Breast epithelium (tissue), 4 donors: ENCODE results near the gene RP9. TPM values are rescaled to one million over a fixed set of nuclear protein-coding genes. Genes with fewer than 3 reads are reported as not detected.
"Not testable (repeated sequence)": the region's sequence is repeated elsewhere in the genome, so short reads cannot be mapped to it uniquely, and the experiment has no call there.

Source experiments
- DNase-seq, 2 donors: peaks; one replicate each; pipeline ENCODE4 v3.0.0-alpha.2; 2019; ENCODE audit warnings: low spot score in 2 of 2
- H3K27ac ChIP-seq, 2 donors: fragments of 200-600 bp; sonication (generic) in 1 of 2; one replicate each; pipeline ENCODE4 v1.5.1; 2016 to 2019; ENCODE audit warnings: mild to moderate bottlenecking in 1 of 2
- H3K27me3 ChIP-seq, 2 donors: fragments of 200-600 bp; sonication (generic) in 1 of 2; one replicate each; pipeline versions ENCODE4 v1.5.1 to v1.6.0; 2017 to 2019; ENCODE audit warnings: control low read depth in 1 of 2, mild to moderate bottlenecking in 1 of 2
- H3K36me3 ChIP-seq: fragments of 200-600 bp; one replicate; pipeline ENCODE4 v1.5.1; 2019
- H3K4me1 ChIP-seq, 2 donors: fragments of 200-600 bp; sonication (generic); one replicate each; pipeline ENCODE4 v1.5.1; 2016 to 2019; ENCODE audit warnings: control low read depth in 1 of 2
- H3K4me3 ChIP-seq, 3 donors: fragments of 200-600 bp; sonication (generic); 1 replicate in 2 of 3; 2 replicates in 1 of 3; pipeline ENCODE4 v1.5.1; 2016 to 2019; ENCODE audit warnings: mild to moderate bottlenecking in 3 of 3, moderate library complexity in 2 of 3
- H3K9me3 ChIP-seq, 2 donors: fragments of 200-600 bp; sonication (generic) in 1 of 2; one replicate each; pipeline ENCODE4 v1.5.1; 2016 to 2019; ENCODE audit warnings: control low read depth in 1 of 2
- POLR2A ChIP-seq: fragments of 450-650 bp; IDR thresholded peaks from one replicate; pipeline ENCODE4 v1.6.1; 2016; ENCODE audit warnings: antibody characterized with exemption, mild to moderate bottlenecking, moderate library complexity
- POLR2AphosphoS5 ChIP-seq, 3 donors: sonication (generic); formaldehyde crosslinking; IDR thresholded peaks; one replicate each; pipeline ENCODE4 v1.6.1; 2017; ENCODE audit warnings: antibody characterized with exemption in 3 of 3
- intact Hi-C: fragments of 100-400 bp; cut with DNase I; formaldehyde crosslinking; loops from one replicate; pipeline ENCODE4 v1.15.1; 2023; ENCODE audit warnings: low total_unique reads
- total RNA-seq, 3 donors: library from RNA; depleted of rRNA; stranded (reverse); fragments of >200 nt; gene quantifications; one replicate each; pipeline ENCODE4 v1.1.0, GENCODE V29; 2016
- TF ChIP-seq, protein P1 (sequence below), 3 donors: fragments of 450-650 bp; IDR thresholded peaks; one replicate each; pipeline ENCODE4 v1.5.1; 2016 to 2017; ENCODE audit warnings: antibody characterized with exemption in 3 of 3, mild to moderate bottlenecking in 3 of 3, moderate library complexity in 3 of 3

Gene RP9
- total RNA-seq, 3 donors from 2014 or later: 8.5 to 17.0 (median 13.4) TPM

DNA sequence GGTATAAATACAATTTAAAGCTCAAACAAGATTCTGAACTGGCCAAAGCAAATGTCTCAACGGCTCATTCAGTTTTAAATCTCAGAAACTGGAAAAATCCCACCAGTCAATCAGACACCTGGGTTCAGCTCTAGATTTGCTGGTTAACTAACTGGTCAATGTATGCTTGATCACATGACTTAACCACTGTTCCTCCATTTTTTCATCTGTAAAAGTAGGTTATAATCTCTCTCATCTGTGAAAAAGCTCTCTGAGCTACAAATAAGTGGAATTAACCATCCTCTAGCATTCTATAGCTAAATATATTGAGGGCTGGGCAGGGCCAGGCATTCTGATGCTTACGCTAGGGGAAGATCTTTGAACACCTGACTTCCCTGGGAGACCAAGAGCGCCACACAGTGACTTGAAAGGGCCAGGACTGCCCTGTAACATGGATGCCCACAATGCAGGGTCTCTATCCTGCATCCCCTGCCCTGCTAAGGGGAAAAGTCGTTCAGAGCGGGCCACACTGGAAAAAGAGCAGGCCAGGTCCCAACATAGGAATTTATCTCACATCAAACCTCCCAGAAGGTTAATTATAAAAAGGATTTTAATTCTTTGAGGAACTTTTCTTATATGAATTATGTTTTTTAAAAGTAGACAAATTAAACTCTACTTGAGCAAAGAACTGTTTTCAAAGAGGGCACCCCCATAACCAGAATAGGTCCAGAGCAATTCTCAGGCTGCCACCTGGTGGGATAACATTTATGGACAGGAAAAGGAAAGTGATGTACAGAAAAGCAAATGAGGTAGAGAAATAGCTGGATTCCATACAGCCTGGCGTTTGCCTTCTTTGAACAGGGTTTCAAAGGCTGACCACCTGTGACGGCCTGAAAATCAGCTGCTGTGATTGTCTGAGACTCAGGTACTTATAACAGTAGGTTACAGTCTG, 1.8 kb downstream of the RP9 start:
- intact Hi-C loops: no loop called here
- no peak for DNase-seq
- Histone ChIP-seq H3K9me3 (no peaks in the 10 kb centered on the region), H3K4me1 (peaks cover 3 to 16% of the 10 kb centered on the region in 2 donors), H3K27ac (no peak overlapping the region), H3K27me3 (no peaks in the 10 kb centered on the region), H3K36me3 (no peaks in the 10 kb centered on the region), H3K4me3 (peak overlapping the region in 2 of 3 donors; percentile 90 to 97)
- TF ChIP-seq POLR2AphosphoS5 (IDR thresholded peaks at IDR 0.05) (no peak), POLR2A (no peak)
- TF ChIP-seq, protein P1, sequence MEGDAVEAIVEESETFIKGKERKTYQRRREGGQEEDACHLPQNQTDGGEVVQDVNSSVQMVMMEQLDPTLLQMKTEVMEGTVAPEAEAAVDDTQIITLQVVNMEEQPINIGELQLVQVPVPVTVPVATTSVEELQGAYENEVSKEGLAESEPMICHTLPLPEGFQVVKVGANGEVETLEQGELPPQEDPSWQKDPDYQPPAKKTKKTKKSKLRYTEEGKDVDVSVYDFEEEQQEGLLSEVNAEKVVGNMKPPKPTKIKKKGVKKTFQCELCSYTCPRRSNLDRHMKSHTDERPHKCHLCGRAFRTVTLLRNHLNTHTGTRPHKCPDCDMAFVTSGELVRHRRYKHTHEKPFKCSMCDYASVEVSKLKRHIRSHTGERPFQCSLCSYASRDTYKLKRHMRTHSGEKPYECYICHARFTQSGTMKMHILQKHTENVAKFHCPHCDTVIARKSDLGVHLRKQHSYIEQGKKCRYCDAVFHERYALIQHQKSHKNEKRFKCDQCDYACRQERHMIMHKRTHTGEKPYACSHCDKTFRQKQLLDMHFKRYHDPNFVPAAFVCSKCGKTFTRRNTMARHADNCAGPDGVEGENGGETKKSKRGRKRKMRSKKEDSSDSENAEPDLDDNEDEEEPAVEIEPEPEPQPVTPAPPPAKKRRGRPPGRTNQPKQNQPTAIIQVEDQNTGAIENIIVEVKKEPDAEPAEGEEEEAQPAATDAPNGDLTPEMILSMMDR (IDR thresholded peaks at IDR 0.05): peak in 1 of 3 donors; percentile 14

DNA sequence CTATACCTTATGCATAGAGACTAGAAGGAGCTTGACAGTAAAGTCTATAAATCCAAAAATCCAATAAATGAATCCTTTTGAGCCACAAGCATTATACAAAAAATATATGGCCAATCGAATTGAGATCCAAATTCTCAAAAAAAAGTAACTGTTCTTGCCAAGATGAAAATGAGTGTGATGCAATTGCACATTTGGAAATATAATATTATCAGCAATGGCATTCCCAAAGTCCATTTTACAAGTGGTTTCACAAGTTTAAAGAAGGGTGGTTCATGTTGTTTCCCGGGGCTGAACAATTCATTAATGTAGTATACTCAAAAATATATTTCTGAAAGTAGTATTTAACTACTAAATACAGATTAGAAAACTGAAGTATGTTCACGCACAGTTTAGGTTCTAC, 7.3 kb downstream of the RP9 start:
- Histone ChIP-seq H3K4me3 (no peak overlapping the region), H3K27ac (no peak overlapping the region), H3K4me1 (peaks cover 0 to 3% of the 10 kb centered on the region in 2 donors), H3K36me3 (no peaks in the 10 kb centered on the region), H3K27me3 (no peaks in the 10 kb centered on the region), H3K9me3 (no peaks in the 10 kb centered on the region)
- TF ChIP-seq POLR2AphosphoS5 (IDR thresholded peaks at IDR 0.05): no peak
- no peak for TF ChIP-seq POLR2A
- intact Hi-C loops: no loop called here
- no peak for DNase-seq

DNA sequence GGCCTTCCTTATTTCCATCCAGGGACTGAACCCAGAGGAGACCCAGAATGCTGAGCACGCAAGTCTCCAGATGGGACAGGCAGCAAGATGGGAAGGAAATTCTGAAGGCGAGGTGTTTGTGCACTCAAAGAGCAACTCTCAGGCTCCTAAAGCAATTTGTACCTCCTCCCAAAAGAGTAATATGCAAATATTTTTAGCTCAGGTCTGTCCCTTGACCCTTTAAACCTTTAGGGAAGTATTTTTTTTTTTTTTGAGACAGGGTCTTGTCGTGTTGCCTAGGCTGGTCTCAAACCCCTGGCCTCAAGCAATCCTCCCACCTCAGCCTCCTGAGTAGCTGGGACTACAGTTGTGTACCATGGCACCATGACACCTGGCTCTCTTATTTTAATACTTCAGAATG, 8.4 kb downstream of the RP9 start:
- H3K9me3 ChIP-seq: no peaks in the 10 kb centered on the region
- H3K27ac ChIP-seq: no peak overlapping the region
- TF ChIP-seq POLR2A: no peak
- TF ChIP-seq, protein P1 (IDR thresholded peaks at IDR 0.05): no peak
- no peak for TF ChIP-seq POLR2AphosphoS5 (IDR thresholded peaks at IDR 0.05)
- no peaks in the 10 kb centered on the region for H3K27me3 ChIP-seq
- no peaks in the 10 kb centered on the region for H3K36me3 ChIP-seq
- DNase-seq: no peak
- H3K4me3 ChIP-seq: no peak overlapping the region
- no peaks in the 10 kb centered on the region for H3K4me1 ChIP-seq
- intact Hi-C loops: no loop called here

DNA sequence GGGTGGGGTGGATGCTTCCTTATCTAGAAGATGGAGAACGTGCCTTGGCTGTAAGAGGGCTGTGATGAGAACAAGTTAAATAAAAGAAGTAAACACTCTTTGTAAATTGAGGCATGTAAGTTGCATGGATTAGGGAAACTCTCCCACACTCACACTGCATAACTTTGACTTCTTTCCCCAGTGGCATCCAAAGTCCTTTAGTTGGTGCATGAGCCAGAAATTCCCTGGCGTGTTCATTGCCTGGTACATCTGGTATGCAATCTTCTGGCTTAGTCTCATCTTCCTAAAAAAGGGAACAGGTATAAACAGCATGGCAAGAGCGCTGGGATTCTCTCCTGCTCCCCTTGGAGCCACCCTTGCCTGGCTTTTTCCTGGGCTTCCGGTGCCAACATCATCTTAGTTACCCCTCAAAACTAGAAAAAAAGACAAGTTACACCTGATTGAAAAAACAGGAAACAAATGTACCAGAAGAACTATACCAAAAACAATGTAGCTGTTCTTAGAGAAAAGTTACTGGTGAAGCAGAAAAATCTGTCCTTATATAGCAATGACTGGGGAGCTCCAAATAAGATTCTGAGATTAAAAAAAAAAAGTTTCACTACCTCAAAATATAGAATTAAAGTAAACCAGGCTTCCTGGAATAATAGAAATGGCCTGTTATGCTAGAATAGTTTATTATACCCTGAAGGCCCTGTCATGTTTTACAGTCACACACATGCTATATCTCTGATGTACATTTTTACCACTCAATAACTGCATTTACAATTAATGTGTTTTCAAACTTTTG, 9.9 kb downstream of the RP9 start:
- Histone ChIP-seq H3K36me3 (peaks cover 3% of the 10 kb centered on the region), H3K27me3 (no peaks in the 10 kb centered on the region), H3K27ac (no peak overlapping the region), H3K9me3 (no peaks in the 10 kb centered on the region), H3K4me1 (no peaks in the 10 kb centered on the region), H3K4me3 (no peak overlapping the region)
- TF ChIP-seq POLR2A (no peak), POLR2AphosphoS5 (IDR thresholded peaks at IDR 0.05) (no peak)
- TF ChIP-seq, protein P1 (IDR thresholded peaks at IDR 0.05): no peak
- intact Hi-C loops: no loop called here
- peak in 1 of 2 donors; percentile 20 for DNase-seq

DNA sequence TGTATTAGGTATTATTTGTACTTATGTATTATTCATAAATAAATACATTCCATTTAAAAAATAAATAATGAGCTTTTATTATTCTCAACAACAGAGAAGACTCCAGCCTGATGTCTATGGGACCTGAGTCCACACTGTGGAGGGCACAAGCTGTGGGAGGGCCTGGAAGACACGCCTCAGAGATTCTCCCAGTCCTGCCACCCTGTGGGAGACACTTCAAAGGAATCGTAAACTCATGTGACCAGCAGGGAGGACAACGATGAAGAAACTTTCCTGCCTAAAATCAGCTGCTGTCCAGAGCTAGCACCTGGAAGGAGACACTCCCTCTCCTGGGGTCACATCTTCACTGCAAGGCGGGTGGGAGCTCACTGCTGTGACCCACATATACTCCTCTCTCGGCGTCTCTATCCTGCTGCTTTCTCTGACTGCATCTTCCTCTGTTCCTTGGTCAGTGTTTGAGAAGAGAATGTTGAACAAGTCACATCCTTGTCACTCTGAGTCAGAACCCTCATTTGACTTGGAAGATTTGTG, 14.4 kb downstream of the RP9 start:
- DNase-seq, H3K27ac ChIP-seq, H3K4me1 ChIP-seq, intact Hi-C loops, H3K27me3 ChIP-seq, H3K36me3 ChIP-seq, H3K4me3 ChIP-seq, H3K9me3 ChIP-seq: not testable (repeated sequence)
